ENCODE results near the gene MAGI2.

DNA sequence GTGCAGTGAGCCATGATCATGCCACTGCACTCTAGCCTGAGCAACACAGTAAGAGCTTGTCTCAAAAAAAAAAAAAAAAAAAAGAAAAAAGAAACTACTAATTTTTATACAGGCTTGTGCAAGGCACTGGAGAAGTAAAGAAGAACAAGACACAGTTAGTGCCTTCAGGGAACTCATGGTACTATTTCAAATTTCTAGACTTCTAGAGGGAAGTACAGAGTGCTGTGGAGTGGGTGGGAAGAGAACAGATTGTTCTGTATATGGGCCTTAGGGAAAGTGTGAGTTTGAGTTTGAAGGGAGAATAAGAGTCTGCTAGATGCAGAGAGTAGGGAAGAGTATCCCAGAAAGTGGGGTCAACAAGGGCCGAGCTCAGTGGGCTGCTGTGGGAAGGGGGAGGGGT lies 1420.1 kb downstream of the MAGI2 start:
- TF ChIP-seq, protein P1, sequence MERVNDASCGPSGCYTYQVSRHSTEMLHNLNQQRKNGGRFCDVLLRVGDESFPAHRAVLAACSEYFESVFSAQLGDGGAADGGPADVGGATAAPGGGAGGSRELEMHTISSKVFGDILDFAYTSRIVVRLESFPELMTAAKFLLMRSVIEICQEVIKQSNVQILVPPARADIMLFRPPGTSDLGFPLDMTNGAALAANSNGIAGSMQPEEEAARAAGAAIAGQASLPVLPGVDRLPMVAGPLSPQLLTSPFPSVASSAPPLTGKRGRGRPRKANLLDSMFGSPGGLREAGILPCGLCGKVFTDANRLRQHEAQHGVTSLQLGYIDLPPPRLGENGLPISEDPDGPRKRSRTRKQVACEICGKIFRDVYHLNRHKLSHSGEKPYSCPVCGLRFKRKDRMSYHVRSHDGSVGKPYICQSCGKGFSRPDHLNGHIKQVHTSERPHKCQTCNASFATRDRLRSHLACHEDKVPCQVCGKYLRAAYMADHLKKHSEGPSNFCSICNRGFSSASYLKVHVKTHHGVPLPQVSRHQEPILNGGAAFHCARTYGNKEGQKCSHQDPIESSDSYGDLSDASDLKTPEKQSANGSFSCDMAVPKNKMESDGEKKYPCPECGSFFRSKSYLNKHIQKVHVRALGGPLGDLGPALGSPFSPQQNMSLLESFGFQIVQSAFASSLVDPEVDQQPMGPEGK (CRISPR knock-in tag; IDR thresholded peaks at IDR 0.05; ENCODE audit: borderline replicate concordance) = no peak
- no peak for TF ChIP-seq ZC3H10 (CRISPR knock-in tag; IDR thresholded peaks at IDR 0.05)
- TF ChIP-seq ZFP30 (CRISPR knock-in tag; IDR thresholded peaks at IDR 0.05) = no peak
- TF ChIP-seq RARB (CRISPR knock-in tag; IDR thresholded peaks at IDR 0.05) = no peak

All from SK-N-SH treated with all-trans-retinoic acid at 6 μM for 48 hours (cell line).